H9 (cell line): ENCODE results near the gene ZNFX1. TPM values are rescaled to one million over a fixed set of nuclear protein-coding genes. Genes with fewer than 3 reads are reported as not detected.

Experiments
- DNase-seq: peaks from one replicate; pipeline ENCODE4 v3.0.0-alpha.2; 2017
- H2AFZ ChIP-seq: one replicate; pipeline ENCODE4 v1.6.1; 2013; ENCODE audit warnings: mild to moderate bottlenecking, low read length, control low read depth, moderate library complexity
- H2AK5ac ChIP-seq: 2 replicates; pipeline ENCODE4 v1.6.1; 2013; ENCODE audit warnings: low read length, control low read depth, mixed read lengths; ENCODE audit not compliant: insufficient read length
- H2BK120ac ChIP-seq: one replicate; pipeline ENCODE4 v1.6.1; 2013; ENCODE audit warnings: low read depth, mild to moderate bottlenecking, low read length, control low read depth, inconsistent platforms; ENCODE audit not compliant: poor library complexity, severe bottlenecking
- H2BK12ac ChIP-seq: 2 replicates; pipeline ENCODE4 v1.6.1; 2013; ENCODE audit warnings: low read length, control low read depth, mixed read lengths, low read depth; ENCODE audit not compliant: insufficient read length
- H2BK15ac ChIP-seq: 2 replicates; pipeline ENCODE4 v1.6.1; 2013; ENCODE audit warnings: low read depth, low read length, control low read depth
- H2BK20ac ChIP-seq: one replicate; pipeline ENCODE4 v1.6.1; 2013; ENCODE audit warnings: low read depth, mild to moderate bottlenecking, low read length, control low read depth, inconsistent platforms; ENCODE audit not compliant: poor library complexity, severe bottlenecking
- H2BK5ac ChIP-seq: 2 replicates; pipeline ENCODE4 v1.6.1; 2013; ENCODE audit warnings: low read length, control low read depth, mixed read lengths; ENCODE audit not compliant: insufficient read length
- H3K14ac ChIP-seq: 2 replicates; pipeline ENCODE4 v1.6.1; 2013; ENCODE audit warnings: low read length, control low read depth; ENCODE audit not compliant: insufficient read depth
- H3K18ac ChIP-seq: 2 replicates; pipeline ENCODE4 v1.6.1; 2013; ENCODE audit warnings: low read depth, mild to moderate bottlenecking, mixed read lengths, low read length, control low read depth; ENCODE audit not compliant: insufficient read length
- H3K23ac ChIP-seq: 2 replicates; pipeline ENCODE4 v1.6.1; 2013; ENCODE audit warnings: low read length, control low read depth, mixed read lengths, low read depth; ENCODE audit not compliant: insufficient read length
- H3K23me2 ChIP-seq: 2 replicates; pipeline ENCODE4 v1.6.1; 2013; ENCODE audit warnings: low read depth, mild to moderate bottlenecking, mixed read lengths, low read length, control low read depth; ENCODE audit not compliant: insufficient read length, poor library complexity, severe bottlenecking
- H3K27ac ChIP-seq: 2 replicates; pipeline ENCODE4 v1.5.1; 2013; ENCODE audit warnings: low read length, control low read depth, mixed read lengths, low read depth; ENCODE audit not compliant: insufficient read length
- H3K27me3 ChIP-seq: 2 replicates; pipeline ENCODE4 v1.6.1; 2013; ENCODE audit warnings: low read length, control low read depth, inconsistent platforms; ENCODE audit not compliant: insufficient read depth
- H3K4ac ChIP-seq: 2 replicates; pipeline ENCODE4 v1.6.1; 2013; ENCODE audit warnings: low read depth, mild to moderate bottlenecking, control low read depth, inconsistent platforms, low read length, moderate library complexity
- H3K4me1 ChIP-seq: 2 replicates; pipeline ENCODE4 v1.6.1; 2013; ENCODE audit warnings: low read length, control low read depth, inconsistent platforms; ENCODE audit not compliant: insufficient read depth
- H3K4me2 ChIP-seq: 2 replicates; pipeline ENCODE4 v1.6.1; 2013; ENCODE audit warnings: low read length, control low read depth, mixed read lengths; ENCODE audit not compliant: insufficient read length, insufficient read depth
- H3K56ac ChIP-seq: 2 replicates; pipeline ENCODE4 v1.6.1; 2013; ENCODE audit warnings: low read depth, mild to moderate bottlenecking, mixed read lengths, low read length, control low read depth; ENCODE audit not compliant: insufficient read length
- H3K79me1 ChIP-seq: 2 replicates; pipeline ENCODE4 v1.6.1; 2013; ENCODE audit warnings: low read depth, mild to moderate bottlenecking, moderate library complexity, low read length, control low read depth, inconsistent platforms; ENCODE audit not compliant: insufficient read depth, poor library complexity, severe bottlenecking
- H3K79me2 ChIP-seq: 2 replicates; pipeline ENCODE4 v1.6.1; 2013; ENCODE audit warnings: low read length, control low read depth, inconsistent platforms; ENCODE audit not compliant: insufficient read depth
- H3K9ac ChIP-seq: 2 replicates; pipeline ENCODE4 v1.6.1; 2013; ENCODE audit warnings: low read length, control low read depth, mixed read lengths; ENCODE audit not compliant: insufficient read length; ENCODE audit errors: extremely low read depth
- H3K9me3 ChIP-seq: one replicate; pipeline ENCODE4 v1.6.1; 2013; ENCODE audit warnings: low read depth, low read length, inconsistent platforms; ENCODE audit not compliant: control insufficient read depth
- H3T11ph ChIP-seq: one replicate; pipeline ENCODE4 v1.6.1; 2013; ENCODE audit warnings: mild to moderate bottlenecking, low read length, control low read depth, inconsistent platforms
- H4K20me1 ChIP-seq: one replicate; pipeline ENCODE4 v1.6.1; 2013; ENCODE audit not compliant: control insufficient read depth, insufficient read length, insufficient read depth
- H4K5ac ChIP-seq: 2 replicates; pipeline ENCODE4 v1.6.1; 2013; ENCODE audit warnings: low read depth, mild to moderate bottlenecking, mixed read lengths, low read length, control low read depth; ENCODE audit not compliant: insufficient read length
- H4K8ac ChIP-seq: replicated peaks from 2 replicates; pipeline ENCODE4 v1.6.1; 2013; ENCODE audit warnings: low read length, control low read depth, mixed read lengths, low read depth; ENCODE audit not compliant: insufficient read length
- H4K91ac ChIP-seq: 2 replicates; pipeline ENCODE4 v1.6.1; 2013; ENCODE audit warnings: low read depth, mild to moderate bottlenecking, moderate library complexity, mixed read lengths, low read length, control low read depth; ENCODE audit not compliant: insufficient read length
- H3K27ac Mint-ChIP-seq, 3 experiments: 2 replicates in 2 of 3; 3 replicates in 1 of 3; pipeline ENCODE4 v1.8.0; 2020 to 2021; ENCODE audit warnings: mixed read lengths in 3 of 3, mild to moderate bottlenecking in 1 of 3, moderate library complexity in 1 of 3
- H3K27me3 Mint-ChIP-seq: 2 replicates; pipeline ENCODE4 v1.8.0; 2021; ENCODE audit warnings: low read depth, mild to moderate bottlenecking, moderate library complexity, mixed read lengths
- H3K36me3 Mint-ChIP-seq, 3 experiments: 2 replicates in 2 of 3; 3 replicates in 1 of 3; pipeline ENCODE4 v1.8.0; 2020 to 2021; ENCODE audit warnings: low read depth in 3 of 3, mixed read lengths in 3 of 3; ENCODE audit not compliant: insufficient read depth in 1 of 3
- H3K4me1 Mint-ChIP-seq, 2 experiments: 2 replicates each; pipeline ENCODE4 v1.8.0; 2020; ENCODE audit warnings: mixed read lengths in 2 of 2
- H3K4me3 Mint-ChIP-seq, 2 experiments: 2 replicates in 1 of 2; 3 replicates in 1 of 2; pipeline ENCODE4 v1.8.0; 2020 to 2021; ENCODE audit warnings: mild to moderate bottlenecking in 2 of 2, mixed read lengths in 2 of 2, moderate library complexity in 1 of 2
- H3K9me3 Mint-ChIP-seq, 2 experiments: 2 replicates in 1 of 2; 3 replicates in 1 of 2; pipeline ENCODE4 v1.8.0; 2020; ENCODE audit warnings: mild to moderate bottlenecking in 2 of 2, mixed read lengths in 2 of 2, moderate library complexity in 1 of 2
- CTCF ChIP-seq: fragments of 200-600 bp; sonication (generic); conservative IDR thresholded peaks from 3 replicates; pipeline ENCODE4 v1.8.0; 2021; ENCODE audit warnings: antibody characterized with exemption, mild to moderate bottlenecking
- WGBS: extraction: QIAGEN DNeasy Blood & Tissue Kit; methylation state at CpG from one replicate; pipeline ENCODE4 v1.1.7; 2013; ENCODE audit warnings: missing lambda C conversion rate, low lambda C conversion rate, mixed read lengths; ENCODE audit not compliant: insufficient read length; ENCODE audit errors: extremely low coverage; 5-methylcytosine and 5-hydroxymethylcytosine counted together
- total RNA-seq: library from RNA; stranded (reverse); gene quantifications from 2 replicates; pipeline ENCODE4 v1.2.1, GENCODE V29; 2021

ZNFX1 gene
- total RNA-seq, 1 experiment from 2014 or later, result 13.3 TPM

GRCh38 chr20:49280463-49281058 lies 2.7 kb upstream of the ZNFX1 start:
- Mint-ChIP-seq H3K4me3 (peak overlapping the region; percentile 99), H3K9me3 (peaks cover 24 to 36% of the 10 kb centered on the region in 2 experiments), H3K4me1 (peaks cover 56 to 66% of the 10 kb centered on the region in 2 experiments), H3K27ac (peak overlapping the region; percentile 97 to 99 (median 98); a peak in 6 of 7 replicates), H3K36me3 (peaks cover 74 to 83% (median 83%) of the 10 kb centered on the region in 3 experiments), H3K27me3 (peaks cover 19% of the 10 kb centered on the region)
- DNase-seq, result no peak
- Histone ChIP-seq H2BK12ac (no peak overlapping the region), H2BK5ac (no peak overlapping the region), H3K18ac (no peak overlapping the region), H4K20me1 (no peaks in the 10 kb centered on the region), H2BK120ac (no peak overlapping the region), H3K9ac (peak overlapping the region; percentile 99), H3K4me1 (no peaks in the 10 kb centered on the region), H3K79me2 (peaks cover 70% of the 10 kb centered on the region), H3K79me1 (no peaks in the 10 kb centered on the region), H3K4me2 (peak overlapping the region; percentile 100), H3K9me3 (no peaks in the 10 kb centered on the region), H3K23ac (no peak overlapping the region), H2BK20ac (no peak overlapping the region), H3K14ac (no peak overlapping the region), H4K91ac (no peak overlapping the region), H2BK15ac (no peak overlapping the region), H4K5ac (no peak overlapping the region), H3K27me3 (no peaks in the 10 kb centered on the region), H3T11ph (no peak overlapping the region), H3K23me2 (peaks cover 41% of the 10 kb centered on the region), H2AFZ (no peak overlapping the region), H3K56ac (no peak overlapping the region), H3K27ac (peak overlapping the region; percentile 87), H4K8ac (no peak overlapping the region), H3K4ac (no peak overlapping the region), H2AK5ac (no peak overlapping the region)
- WGBS, result no CpG with 5 or more reads among the region's 6 CpGs
- no peak for TF ChIP-seq CTCF
